Thyroid gland (tissue), 4 donors: ENCODE results near the gene GNB5. TPM values are rescaled to one million over a fixed set of nuclear protein-coding genes. Genes with fewer than 3 reads are reported as not detected.

Experiments used
- DNase-seq, 2 donors: peaks; one replicate each; pipeline ENCODE4 v3.0.0-alpha.2; 2019
- H3K27ac ChIP-seq, 3 donors: fragments of 200-600 bp; sonication (generic); 1 replicate in 2 of 3; 2 replicates in 1 of 3; pipeline ENCODE4 v1.5.1; 2016 to 2019; ENCODE audit warnings: mild to moderate bottlenecking in 1 of 3, moderate library complexity in 1 of 3
- H3K27me3 ChIP-seq: fragments of 200-600 bp; sonication (generic); one replicate; pipeline ENCODE4 v1.5.1; 2019
- H3K36me3 ChIP-seq, 2 donors: fragments of 200-600 bp; sonication (generic); one replicate each; pipeline ENCODE4 v1.5.1; 2016 to 2019
- H3K4me1 ChIP-seq, 2 donors: fragments of 200-600 bp; sonication (generic); one replicate each; pipeline ENCODE4 v1.5.1; 2017 to 2019
- H3K4me3 ChIP-seq, 3 donors: fragments of 200-600 bp; sonication (generic); replicated peaks in 1 of 3; 1 replicate in 2 of 3; 2 replicates in 1 of 3; pipeline ENCODE4 v1.5.1; 2016; ENCODE audit warnings: mild to moderate bottlenecking in 1 of 3
- H3K9me3 ChIP-seq: fragments of 200-600 bp; sonication (generic); one replicate; pipeline ENCODE4 v1.5.1; 2017
- POLR2A ChIP-seq, 2 donors: fragments of 450-650 bp; IDR thresholded peaks; one replicate each; pipeline ENCODE4 v1.6.1; 2017; ENCODE audit warnings: antibody characterized with exemption in 2 of 2, mild to moderate bottlenecking in 2 of 2, moderate library complexity in 1 of 2
- whole genome bisulfite sequencing, 2 donors: methylation state at CpG; one replicate each; pipeline ENCODE4 v1.1.5; 2017; 5-methylcytosine and 5-hydroxymethylcytosine counted together
- intact Hi-C: fragments of 100-400 bp; cut with DNase I; formaldehyde crosslinking; loops from one replicate; pipeline ENCODE4 v1.15.1; 2023
- total RNA-seq, 4 donors: library from RNA; depleted of rRNA; stranded (reverse); fragments of >200 nt; gene quantifications; one replicate each; pipeline ENCODE4 v1.2.3, GENCODE V29; 2016
- TF ChIP-seq, protein P1 (sequence below), 6 experiments: fragments of 200-600 bp in 3 of 6; fragments of 450-650 bp in 3 of 6; sonication (generic) in 3 of 6; IDR thresholded peaks; one replicate each; pipeline ENCODE4 v1.5.1; 2016 to 2019; ENCODE audit warnings: antibody characterized with exemption in 6 of 6, mild to moderate bottlenecking in 2 of 6, inconsistent platforms in 1 of 6, moderate library complexity in 1 of 6

GNB5 gene
- total RNA-seq, 4 donors from 2014 or later: 49.6 to 62.1 (median 54.4) TPM

DNA sequence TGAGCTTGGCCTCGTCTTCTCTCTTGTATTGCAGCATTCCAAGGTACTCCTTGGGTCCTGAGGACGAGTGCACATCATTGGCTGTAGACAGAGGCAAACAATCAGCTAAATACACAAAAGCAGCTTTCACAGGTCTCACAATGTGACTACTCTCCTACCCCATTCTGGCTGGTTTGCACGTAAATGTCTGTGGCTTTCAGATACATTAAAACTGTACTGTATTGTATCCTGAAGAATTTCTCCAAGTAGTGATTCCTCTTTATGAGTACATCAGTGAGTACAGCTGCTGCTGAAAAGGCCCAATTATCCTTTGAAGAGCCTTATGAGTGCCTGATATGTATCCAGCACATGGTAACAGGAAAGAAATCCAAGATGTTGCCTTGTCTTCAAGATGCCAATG, 22.0 kb upstream of the GNB5 start:
- H3K27me3 ChIP-seq: no peaks in the 10 kb centered on the region
- intact Hi-C loops: no loop called here
- peaks cover 0 to 7% of the 10 kb centered on the region in 2 donors for H3K4me1 ChIP-seq
- WGBS, 2 donors: 80 to 81% methylated on average over 3 of the region's 3 CpGs
- DNase-seq: no peak
- TF ChIP-seq, protein P1, sequence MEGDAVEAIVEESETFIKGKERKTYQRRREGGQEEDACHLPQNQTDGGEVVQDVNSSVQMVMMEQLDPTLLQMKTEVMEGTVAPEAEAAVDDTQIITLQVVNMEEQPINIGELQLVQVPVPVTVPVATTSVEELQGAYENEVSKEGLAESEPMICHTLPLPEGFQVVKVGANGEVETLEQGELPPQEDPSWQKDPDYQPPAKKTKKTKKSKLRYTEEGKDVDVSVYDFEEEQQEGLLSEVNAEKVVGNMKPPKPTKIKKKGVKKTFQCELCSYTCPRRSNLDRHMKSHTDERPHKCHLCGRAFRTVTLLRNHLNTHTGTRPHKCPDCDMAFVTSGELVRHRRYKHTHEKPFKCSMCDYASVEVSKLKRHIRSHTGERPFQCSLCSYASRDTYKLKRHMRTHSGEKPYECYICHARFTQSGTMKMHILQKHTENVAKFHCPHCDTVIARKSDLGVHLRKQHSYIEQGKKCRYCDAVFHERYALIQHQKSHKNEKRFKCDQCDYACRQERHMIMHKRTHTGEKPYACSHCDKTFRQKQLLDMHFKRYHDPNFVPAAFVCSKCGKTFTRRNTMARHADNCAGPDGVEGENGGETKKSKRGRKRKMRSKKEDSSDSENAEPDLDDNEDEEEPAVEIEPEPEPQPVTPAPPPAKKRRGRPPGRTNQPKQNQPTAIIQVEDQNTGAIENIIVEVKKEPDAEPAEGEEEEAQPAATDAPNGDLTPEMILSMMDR (IDR thresholded peaks at IDR 0.05): no peak
- TF ChIP-seq POLR2A (IDR thresholded peaks at IDR 0.05): no peak
- H3K9me3 ChIP-seq: no peaks in the 10 kb centered on the region
- H3K27ac ChIP-seq: no peak overlapping the region
- no peak overlapping the region for H3K4me3 ChIP-seq
- H3K36me3 ChIP-seq: peaks cover 19 to 28% of the 10 kb centered on the region in 2 donors

DNA sequence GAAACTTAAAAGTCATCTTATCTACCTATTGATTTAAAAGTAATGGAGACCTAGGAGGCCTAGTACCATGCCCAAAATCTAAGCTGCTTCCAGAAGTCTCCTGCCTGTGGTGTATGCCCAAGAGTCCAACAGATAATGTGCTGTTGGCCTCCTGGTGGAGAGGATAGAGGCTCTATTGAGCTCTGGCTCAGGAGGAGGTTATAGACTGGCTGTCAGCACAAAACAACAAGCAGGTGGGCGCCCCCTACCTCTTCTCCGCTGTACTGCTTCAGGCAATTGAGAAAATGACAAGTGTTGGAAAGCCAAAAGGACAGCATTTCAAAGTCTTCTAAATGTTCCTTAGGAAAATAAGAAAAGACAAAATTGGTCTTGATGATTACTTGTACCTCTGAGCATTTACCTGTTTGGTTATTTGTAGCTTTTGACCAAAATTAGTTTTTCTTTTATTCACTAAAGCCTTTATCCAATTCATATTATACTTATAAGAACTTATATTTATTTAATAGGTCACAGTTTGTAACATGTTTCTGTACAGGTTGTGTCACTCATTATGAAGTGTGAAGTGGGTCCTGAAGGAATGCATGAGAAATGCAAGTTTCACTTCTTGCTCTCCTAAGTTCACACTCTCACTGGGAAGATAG, 17.2 kb upstream of the GNB5 start:
- Histone ChIP-seq H3K4me3 (no peak overlapping the region), H3K27ac (peak overlapping the region in 2 of 3 donors; percentile 28 to 47), H3K4me1 (no peaks in the 10 kb centered on the region), H3K36me3 (peaks cover 30 to 45% of the 10 kb centered on the region in 2 donors), H3K27me3 (no peaks in the 10 kb centered on the region), H3K9me3 (no peaks in the 10 kb centered on the region)
- peak; percentile 46 to 51 for DNase-seq
- 52 to 68% methylated on average over 2 of the region's 2 CpGs for WGBS, 2 donors
- intact Hi-C loops: no loop called here
- no peak for TF ChIP-seq POLR2A (IDR thresholded peaks at IDR 0.05)
- TF ChIP-seq, protein P1 (IDR thresholded peaks at IDR 0.05): peak; percentile 29 to 60 (median 38)

- intact Hi-C loops: no loop called here
- Histone ChIP-seq H3K27ac (no peak overlapping the region), H3K36me3 (peaks cover 27 to 37% of the 10 kb centered on the region in 2 donors), H3K9me3 (no peaks in the 10 kb centered on the region), H3K4me3 (no peak overlapping the region), H3K4me1 (no peaks in the 10 kb centered on the region), H3K27me3 (no peaks in the 10 kb centered on the region)
- 89 to 91% methylated on average over 1 of the region's 1 CpG for WGBS, 2 donors
- TF ChIP-seq, protein P1 (IDR thresholded peaks at IDR 0.05): no peak
- TF ChIP-seq POLR2A (IDR thresholded peaks at IDR 0.05): no peak
- DNase-seq: no peak
Observed at GRCh38 chr15:52207191-52207590, 16.0 kb upstream of the GNB5 start.

DNA sequence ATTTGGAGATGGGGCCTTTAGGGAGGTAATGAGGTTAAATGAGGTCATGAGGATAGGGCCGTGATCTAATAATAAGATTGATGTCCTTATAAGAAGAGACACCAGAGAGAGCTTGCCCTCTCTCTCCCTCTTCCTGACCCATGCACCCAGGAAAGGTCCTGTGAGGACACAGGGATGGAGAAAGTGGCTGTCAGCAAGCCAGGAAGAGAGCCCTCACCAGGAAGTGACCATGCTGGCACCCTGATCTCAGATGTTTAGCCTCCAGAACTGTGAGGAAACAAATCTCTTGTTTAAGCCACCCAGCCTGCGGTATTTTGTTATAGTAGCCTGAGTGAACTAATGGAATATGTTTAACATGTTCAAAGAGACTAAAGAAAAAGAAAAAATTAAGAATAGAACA, 15.3 kb upstream of the GNB5 start:
- Histone ChIP-seq H3K36me3 (peaks cover 25 to 31% of the 10 kb centered on the region in 2 donors), H3K4me1 (no peaks in the 10 kb centered on the region), H3K27ac (no peak overlapping the region), H3K27me3 (no peaks in the 10 kb centered on the region), H3K4me3 (no peak overlapping the region), H3K9me3 (no peaks in the 10 kb centered on the region)
- TF ChIP-seq, protein P1 (IDR thresholded peaks at IDR 0.05): no peak
- TF ChIP-seq POLR2A (IDR thresholded peaks at IDR 0.05): no peak
- WGBS, 2 donors: 86 to 88% methylated on average over 2 of the region's 2 CpGs
- no peak for DNase-seq
- intact Hi-C loops: no loop called here

DNA sequence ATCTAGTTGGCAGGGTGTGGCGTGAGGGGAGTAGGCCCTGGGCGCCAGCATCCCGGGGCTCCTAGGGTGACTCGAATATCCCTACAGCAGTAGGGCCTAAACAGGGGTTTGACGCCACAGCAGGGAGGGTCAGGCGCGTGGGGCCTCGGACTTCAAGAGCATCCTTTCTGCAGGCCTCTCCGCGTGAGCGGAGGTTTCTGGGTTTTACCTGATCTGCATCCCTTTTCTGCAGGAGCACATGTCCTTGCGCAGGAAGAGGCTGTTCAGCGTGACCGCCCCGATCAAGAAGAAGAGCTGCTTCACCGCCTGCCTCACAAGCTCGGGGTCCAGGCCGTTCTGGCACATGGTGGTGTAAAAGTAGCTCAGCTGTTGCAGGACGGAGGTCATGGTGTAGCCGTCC, 13.5 kb upstream of the GNB5 start:
- WGBS, 2 donors: 89 to 97% methylated on average over 9 to 19 of the region's 20 CpGs
- no peak for DNase-seq
- no peaks in the 10 kb centered on the region for H3K9me3 ChIP-seq
- no peak overlapping the region for H3K4me3 ChIP-seq
- H3K27ac ChIP-seq: no peak overlapping the region
- TF ChIP-seq POLR2A (IDR thresholded peaks at IDR 0.05): no peak
- TF ChIP-seq, protein P1 (IDR thresholded peaks at IDR 0.05): no peak
- H3K4me1 ChIP-seq: no peaks in the 10 kb centered on the region
- peaks cover 22 to 27% of the 10 kb centered on the region in 2 donors for H3K36me3 ChIP-seq
- no peaks in the 10 kb centered on the region for H3K27me3 ChIP-seq
- intact Hi-C loops: no loop called here
